Astrocyte (in vitro differentiated cells and primary cell): ENCODE measurements around the gene EHBP1. TPM values are rescaled to one million over a fixed set of nuclear protein-coding genes. Genes with fewer than 3 reads are reported as not detected.

Experiments
- DNase-seq: peaks from one replicate; pipeline ENCODE4 v3.0.0-alpha.2; 2010; ENCODE audit warnings: low read depth
- FAIRE-seq: peaks from 2 replicates; lab custom pipeline; 2011; peaks lifted over from hg19 to GRCh38; lab: Jason Lieb, UNC
- H2AFZ ChIP-seq: 2 replicates; pipeline ENCODE4 v1.6.0; 2012; ENCODE audit warnings: low read depth, low read length, inconsistent platforms
- H3K27ac ChIP-seq: 2 replicates; pipeline ENCODE4 v1.5.1; 2011; ENCODE audit warnings: low read depth, low read length, inconsistent platforms
- H3K27me3 ChIP-seq: 2 replicates; pipeline ENCODE4 v1.6.0; 2011; ENCODE audit warnings: low read length, inconsistent platforms; ENCODE audit not compliant: insufficient read depth
- H3K36me3 ChIP-seq: 2 replicates; pipeline ENCODE4 v1.5.1; 2011; ENCODE audit warnings: low read length, inconsistent platforms; ENCODE audit not compliant: insufficient read depth
- H3K4me1 ChIP-seq: 2 replicates; pipeline ENCODE4 v1.5.1; 2011; ENCODE audit warnings: low read length, inconsistent platforms; ENCODE audit not compliant: insufficient read depth
- H3K4me2 ChIP-seq: 2 replicates; pipeline ENCODE4 v1.6.0; 2012; ENCODE audit warnings: low read length, inconsistent platforms
- H3K4me3 ChIP-seq: 2 replicates; pipeline ENCODE4 v1.5.1; 2011; ENCODE audit warnings: low read depth, mild to moderate bottlenecking, low read length, inconsistent platforms; ENCODE audit not compliant: insufficient read depth
- H3K79me2 ChIP-seq: 2 replicates; pipeline ENCODE4 v1.6.0; 2012; ENCODE audit warnings: mild to moderate bottlenecking, low read length, inconsistent platforms; ENCODE audit not compliant: insufficient read depth
- H3K9ac ChIP-seq: 2 replicates; pipeline ENCODE4 v1.6.0; 2012; ENCODE audit warnings: mild to moderate bottlenecking, low read length, inconsistent platforms
- H3K9me3 ChIP-seq: 2 replicates; pipeline ENCODE4 v1.5.1; 2012; ENCODE audit warnings: low read depth, mild to moderate bottlenecking, low read length, inconsistent platforms; ENCODE audit not compliant: insufficient read depth
- H4K20me1 ChIP-seq: 2 replicates; pipeline ENCODE4 v1.6.0; 2012; ENCODE audit warnings: low read length, inconsistent platforms; ENCODE audit not compliant: insufficient read depth
- H3K27ac Mint-ChIP-seq: one replicate; pipeline ENCODE4 v1.8.0; 2021; ENCODE audit warnings: mild to moderate bottlenecking, mixed read lengths; ENCODE audit not compliant: unreplicated experiment
- H3K27me3 Mint-ChIP-seq: one replicate; pipeline ENCODE4 v1.8.0; 2021; ENCODE audit warnings: low read depth, mixed read lengths; ENCODE audit not compliant: unreplicated experiment
- H3K36me3 Mint-ChIP-seq: one replicate; pipeline ENCODE4 v1.8.0; 2021; ENCODE audit warnings: low read depth, mixed read lengths; ENCODE audit not compliant: unreplicated experiment
- H3K4me1 Mint-ChIP-seq: one replicate; pipeline ENCODE4 v1.8.0; 2021; ENCODE audit warnings: low read depth, mixed read lengths; ENCODE audit not compliant: unreplicated experiment
- H3K4me3 Mint-ChIP-seq: one replicate; pipeline ENCODE4 v1.8.0; 2021; ENCODE audit warnings: mild to moderate bottlenecking, moderate library complexity, mixed read lengths; ENCODE audit not compliant: unreplicated experiment
- H3K9me3 Mint-ChIP-seq: one replicate; pipeline ENCODE4 v1.8.0; 2021; ENCODE audit warnings: mild to moderate bottlenecking, mixed read lengths; ENCODE audit not compliant: unreplicated experiment
- CTCF ChIP-seq: IDR thresholded peaks from 2 replicates; pipeline ENCODE4 v1.5.1; 2011; ENCODE audit warnings: low read depth, mild to moderate bottlenecking, inconsistent platforms, low read length, moderate library complexity; ENCODE audit not compliant: insufficient read depth
- EZH2 ChIP-seq: IDR thresholded peaks from 2 replicates; pipeline ENCODE4 v1.6.1; 2012; ENCODE audit warnings: mild to moderate bottlenecking, low read length, inconsistent platforms; ENCODE audit not compliant: insufficient read depth
- total RNA-seq: library from RNA; stranded (reverse); gene quantifications from 2 replicates; pipeline ENCODE4 v1.2.1, GENCODE V29; 2021

The EHBP1 gene
- total RNA-seq, 1 donor from 2014 or later, result 44.1 TPM

DNA sequence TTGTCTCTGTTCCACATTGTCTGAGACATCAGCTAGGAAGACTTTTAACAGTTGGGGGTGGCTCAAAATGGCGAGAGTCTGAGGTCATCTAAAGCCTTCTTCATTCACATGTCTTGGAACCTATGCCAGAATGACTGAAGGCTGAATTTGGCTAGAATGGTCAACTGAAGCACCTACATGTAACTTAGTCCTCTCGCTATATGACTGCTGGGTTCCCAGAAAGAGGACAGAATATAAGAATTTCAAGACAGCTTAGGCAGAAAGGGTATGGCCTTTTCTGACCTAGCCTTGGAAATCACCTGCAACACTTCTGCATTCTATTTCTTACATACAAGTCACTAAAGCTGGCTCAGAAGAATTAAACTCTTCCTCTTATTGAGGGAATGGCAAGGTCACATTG is 269.5 kb downstream of the EHBP1 start:
- H3K9me3 ChIP-seq, result no peaks in the 10 kb centered on the region
- no peak overlapping the region for H2AFZ ChIP-seq
- DNase-seq (no peak), FAIRE-seq (no peak)
- peaks cover 2% of the 10 kb centered on the region for H3K36me3 Mint-ChIP-seq
- H3K27me3 Mint-ChIP-seq, result no peaks in the 10 kb centered on the region
- TF ChIP-seq EZH2 (no peak), CTCF (no peak)
- no peak overlapping the region for H3K9ac ChIP-seq
- no peak overlapping the region for H3K4me2 ChIP-seq
- H3K27ac ChIP-seq, result no peak overlapping the region
- H3K4me3 ChIP-seq, result no peak overlapping the region
- no peak overlapping the region for H3K4me3 Mint-ChIP-seq
- no peaks in the 10 kb centered on the region for H4K20me1 ChIP-seq
- peaks cover 11% of the 10 kb centered on the region for H3K36me3 ChIP-seq
- H3K9me3 Mint-ChIP-seq, result no peaks in the 10 kb centered on the region
- H3K4me1 Mint-ChIP-seq, result no peaks in the 10 kb centered on the region
- H3K27me3 ChIP-seq, result no peaks in the 10 kb centered on the region
- H3K4me1 ChIP-seq, result no peaks in the 10 kb centered on the region
- H3K27ac Mint-ChIP-seq, result no peak overlapping the region
- no peaks in the 10 kb centered on the region for H3K79me2 ChIP-seq

GRCh38 chr2:62991605-62992004 is 286.1 kb downstream of the EHBP1 start:
- H3K4me3 Mint-ChIP-seq, result no peak overlapping the region

More at GRCh38 chr2:62991605-62992004, 286.1 kb downstream of the EHBP1 start:
- H3K27me3 ChIP-seq, result no peaks in the 10 kb centered on the region
- H3K79me2 ChIP-seq, result no peaks in the 10 kb centered on the region
- DNase-seq (no peak), FAIRE-seq (no peak)
- no peaks in the 10 kb centered on the region for H3K9me3 ChIP-seq
- H3K4me3 ChIP-seq, result no peak overlapping the region
- peaks cover 19% of the 10 kb centered on the region for H3K36me3 ChIP-seq
- H3K9ac ChIP-seq, result no peak overlapping the region
- no peaks in the 10 kb centered on the region for H3K9me3 Mint-ChIP-seq
- no peaks in the 10 kb centered on the region for H3K36me3 Mint-ChIP-seq
- TF ChIP-seq EZH2 (no peak), CTCF (no peak)
- no peak overlapping the region for H3K4me2 ChIP-seq
- no peaks in the 10 kb centered on the region for H3K27me3 Mint-ChIP-seq
- no peaks in the 10 kb centered on the region for H4K20me1 ChIP-seq
- no peaks in the 10 kb centered on the region for H3K4me1 ChIP-seq
- no peak overlapping the region for H2AFZ ChIP-seq
- no peak overlapping the region for H3K27ac Mint-ChIP-seq
- H3K4me1 Mint-ChIP-seq, result no peaks in the 10 kb centered on the region
- H3K27ac ChIP-seq, result no peak overlapping the region
